ENCODE data around the gene PHF12. TPM values are rescaled to one million over a fixed set of nuclear protein-coding genes. Genes with fewer than 3 reads are reported as not detected.

Gene PHF12
- total and polyA plus RNA-seq, 2 of the 13 experiments (the other 11 are each of a cell fraction or from before 2014, with no cell fraction given), result 9.8 to 17.1 TPM

GRCh38 chr17:28908640-28909167 is 42.6 kb downstream of the PHF12 start (continued):
- TF ChIP-seq REPIN1 (CRISPR knock-in tag; IDR thresholded peaks at IDR 0.05; ENCODE audit: borderline replicate concordance, low read depth) (peak; percentile 21; the same call in 1 of the 2 replicates), TBX3 (IDR thresholded peaks at IDR 0.05; ENCODE audit: borderline replicate concordance) (no peak), E2F1 (CRISPR knock-in tag; IDR thresholded peaks at IDR 0.05) (no peak), ZNF83 (CRISPR knock-in tag; IDR thresholded peaks at IDR 0.05; ENCODE audit: borderline replicate concordance) (no peak), SP1 (IDR thresholded peaks at IDR 0.05) (no peak), SP1 (CRISPR knock-in tag; IDR thresholded peaks at IDR 0.05) (no peak), ZNF691 (CRISPR knock-in tag; IDR thresholded peaks at IDR 0.05; ENCODE audit: borderline replicate concordance, low read depth) (no peak), SYNCRIP (IDR thresholded peaks at IDR 0.05; ENCODE audit: insufficient read depth, low read depth, low read length) (no peak), NFE2L1 (CRISPR knock-in tag; IDR thresholded peaks at IDR 0.05; ENCODE audit: borderline replicate concordance) (no peak), SPEN (CRISPR knock-in tag; IDR thresholded peaks at IDR 0.05; ENCODE audit: low read depth) (no peak), ZFP36L2 (CRISPR knock-in tag; IDR thresholded peaks at IDR 0.05) (no peak), FOXA1 (IDR thresholded peaks at IDR 0.05) (no peak), FOXA1 (CRISPR knock-in tag; IDR thresholded peaks at IDR 0.05) (peak; percentile 11; the same call in 1 of the 2 replicates), CEBPG (CRISPR knock-in tag; IDR thresholded peaks at IDR 0.05) (no peak), FOXO1 (CRISPR knock-in tag; IDR thresholded peaks at IDR 0.05) (no peak), ZNF331 (CRISPR knock-in tag; IDR thresholded peaks at IDR 0.05) (0 out of 2 replicates have a peak, but pooled peaks have one; percentile 33), SIX1 (CRISPR knock-in tag; IDR thresholded peaks at IDR 0.05; ENCODE audit: borderline replicate concordance) (no peak), SP140L (CRISPR knock-in tag; IDR thresholded peaks at IDR 0.05; ENCODE audit: borderline replicate concordance) (no peak), ARID2 (CRISPR knock-in tag; IDR thresholded peaks at IDR 0.05; ENCODE audit: borderline replicate concordance) (no peak), HBP1 (CRISPR knock-in tag; IDR thresholded peaks at IDR 0.05; ENCODE audit: low read depth) (0 out of 2 replicates have a peak, but pooled peaks have one; percentile 43), SALL1 (CRISPR knock-in tag; IDR thresholded peaks at IDR 0.05) (peak; percentile 44; the same call in 1 of the 2 replicates), POLR2AphosphoS5 (IDR thresholded peaks at IDR 0.05; ENCODE audit: low read depth, low read length) (no peak)
- TF ChIP-seq, protein P1, sequence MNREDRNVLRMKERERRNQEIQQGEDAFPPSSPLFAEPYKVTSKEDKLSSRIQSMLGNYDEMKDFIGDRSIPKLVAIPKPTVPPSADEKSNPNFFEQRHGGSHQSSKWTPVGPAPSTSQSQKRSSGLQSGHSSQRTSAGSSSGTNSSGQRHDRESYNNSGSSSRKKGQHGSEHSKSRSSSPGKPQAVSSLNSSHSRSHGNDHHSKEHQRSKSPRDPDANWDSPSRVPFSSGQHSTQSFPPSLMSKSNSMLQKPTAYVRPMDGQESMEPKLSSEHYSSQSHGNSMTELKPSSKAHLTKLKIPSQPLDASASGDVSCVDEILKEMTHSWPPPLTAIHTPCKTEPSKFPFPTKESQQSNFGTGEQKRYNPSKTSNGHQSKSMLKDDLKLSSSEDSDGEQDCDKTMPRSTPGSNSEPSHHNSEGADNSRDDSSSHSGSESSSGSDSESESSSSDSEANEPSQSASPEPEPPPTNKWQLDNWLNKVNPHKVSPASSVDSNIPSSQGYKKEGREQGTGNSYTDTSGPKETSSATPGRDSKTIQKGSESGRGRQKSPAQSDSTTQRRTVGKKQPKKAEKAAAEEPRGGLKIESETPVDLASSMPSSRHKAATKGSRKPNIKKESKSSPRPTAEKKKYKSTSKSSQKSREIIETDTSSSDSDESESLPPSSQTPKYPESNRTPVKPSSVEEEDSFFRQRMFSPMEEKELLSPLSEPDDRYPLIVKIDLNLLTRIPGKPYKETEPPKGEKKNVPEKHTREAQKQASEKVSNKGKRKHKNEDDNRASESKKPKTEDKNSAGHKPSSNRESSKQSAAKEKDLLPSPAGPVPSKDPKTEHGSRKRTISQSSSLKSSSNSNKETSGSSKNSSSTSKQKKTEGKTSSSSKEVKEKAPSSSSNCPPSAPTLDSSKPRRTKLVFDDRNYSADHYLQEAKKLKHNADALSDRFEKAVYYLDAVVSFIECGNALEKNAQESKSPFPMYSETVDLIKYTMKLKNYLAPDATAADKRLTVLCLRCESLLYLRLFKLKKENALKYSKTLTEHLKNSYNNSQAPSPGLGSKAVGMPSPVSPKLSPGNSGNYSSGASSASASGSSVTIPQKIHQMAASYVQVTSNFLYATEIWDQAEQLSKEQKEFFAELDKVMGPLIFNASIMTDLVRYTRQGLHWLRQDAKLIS (CRISPR knock-in tag; IDR thresholded peaks at IDR 0.05), result no peak
- TF ChIP-seq, protein P2, sequence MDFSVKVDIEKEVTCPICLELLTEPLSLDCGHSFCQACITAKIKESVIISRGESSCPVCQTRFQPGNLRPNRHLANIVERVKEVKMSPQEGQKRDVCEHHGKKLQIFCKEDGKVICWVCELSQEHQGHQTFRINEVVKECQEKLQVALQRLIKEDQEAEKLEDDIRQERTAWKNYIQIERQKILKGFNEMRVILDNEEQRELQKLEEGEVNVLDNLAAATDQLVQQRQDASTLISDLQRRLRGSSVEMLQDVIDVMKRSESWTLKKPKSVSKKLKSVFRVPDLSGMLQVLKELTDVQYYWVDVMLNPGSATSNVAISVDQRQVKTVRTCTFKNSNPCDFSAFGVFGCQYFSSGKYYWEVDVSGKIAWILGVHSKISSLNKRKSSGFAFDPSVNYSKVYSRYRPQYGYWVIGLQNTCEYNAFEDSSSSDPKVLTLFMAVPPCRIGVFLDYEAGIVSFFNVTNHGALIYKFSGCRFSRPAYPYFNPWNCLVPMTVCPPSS (IDR thresholded peaks at IDR 0.05), result no peak
